ENCODE results near the gene ARMH3.
"Not testable (repeated sequence)": the region's sequence is repeated elsewhere in the genome, so short reads cannot be mapped to it uniquely, and the experiment has no call there.

ARMH3 gene

GRCh38 chr10:102040305-102041050, 15.5 kb downstream of the ARMH3 start:
- H3K27ac ChIP-seq = no peak overlapping the region
- TF ChIP-seq ZFX (IDR thresholded peaks at IDR 0.05; ENCODE audit: borderline replicate concordance) = no peak
- TF ChIP-seq CTCF (IDR thresholded peaks at IDR 0.05) = no peak

- H3K27ac ChIP-seq = no peak overlapping the region
- no peak for TF ChIP-seq CTCF (IDR thresholded peaks at IDR 0.05)
Observed at GRCh38 chr10:102038410-102038809, 17.6 kb downstream of the ARMH3 start.

DNA sequence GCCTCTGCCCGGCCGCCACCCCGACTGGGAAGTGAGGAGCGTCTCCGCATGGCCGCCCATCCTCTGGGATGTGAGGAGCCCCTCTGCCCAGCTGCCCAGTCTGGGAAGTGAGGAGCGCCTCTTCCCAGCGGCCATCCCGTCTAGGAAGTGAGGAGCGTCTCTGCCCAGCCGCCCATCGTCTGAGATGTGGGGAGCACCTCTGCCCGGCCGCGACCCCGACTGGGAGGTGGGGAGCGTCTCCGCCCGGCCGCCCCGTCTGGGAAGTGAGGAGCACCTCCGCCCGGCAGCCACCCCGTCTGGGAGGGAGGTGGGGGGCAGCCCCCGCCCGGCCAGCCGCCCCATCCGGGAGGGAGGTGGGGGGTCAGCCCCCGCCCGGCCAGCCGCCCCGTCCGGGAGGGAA, 20.2 kb downstream of the ARMH3 start:
- not testable (repeated sequence) for H3K27ac ChIP-seq

DNA sequence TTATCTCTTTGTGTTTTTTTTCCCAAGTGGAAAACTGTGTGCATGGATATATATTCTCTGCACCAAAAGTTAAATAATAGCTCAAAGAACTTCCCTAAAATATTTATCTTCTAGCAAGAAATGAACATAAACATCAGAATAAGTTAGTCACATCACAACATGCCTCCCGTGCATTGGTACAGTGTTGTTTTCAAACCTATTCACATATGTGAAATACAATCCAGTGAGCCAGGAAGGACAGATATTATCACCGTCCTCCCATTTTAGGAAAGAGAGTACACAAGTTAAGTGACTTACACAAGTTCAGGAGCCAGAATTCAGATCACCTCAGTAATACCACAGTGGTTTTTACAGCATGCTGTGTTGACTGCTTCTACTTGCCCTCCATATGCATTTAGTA, 22.2 kb downstream of the ARMH3 start:
- H3K27ac ChIP-seq = no peak overlapping the region
- TF ChIP-seq CTCF (IDR thresholded peaks at IDR 0.05) = no peak
- no peak for TF ChIP-seq ZFX (IDR thresholded peaks at IDR 0.05; ENCODE audit: borderline replicate concordance)

DNA sequence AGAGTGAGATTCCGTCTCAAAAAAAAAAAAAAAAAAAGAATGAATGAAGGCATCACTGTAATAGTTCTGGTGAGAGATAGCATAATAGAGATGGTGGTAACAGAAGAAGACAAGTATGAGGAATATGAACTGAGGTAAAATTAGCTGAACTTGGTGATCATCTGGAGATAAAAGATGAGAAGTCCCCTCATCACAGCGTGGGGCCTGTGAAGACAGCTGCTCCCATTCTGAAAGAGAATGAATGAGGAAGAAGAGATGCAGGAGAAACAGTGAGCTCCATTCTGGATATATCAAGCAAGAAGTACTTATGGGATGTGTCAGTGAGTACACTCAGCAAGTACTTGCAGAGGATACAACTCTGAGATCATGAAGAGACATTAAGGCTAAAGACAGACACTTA, 28.7 kb downstream of the ARMH3 start:
- TF ChIP-seq CTCF (IDR thresholded peaks at IDR 0.05) (no peak), ZFX (IDR thresholded peaks at IDR 0.05; ENCODE audit: borderline replicate concordance) (no peak)
- no peak overlapping the region for H3K27ac ChIP-seq

DNA sequence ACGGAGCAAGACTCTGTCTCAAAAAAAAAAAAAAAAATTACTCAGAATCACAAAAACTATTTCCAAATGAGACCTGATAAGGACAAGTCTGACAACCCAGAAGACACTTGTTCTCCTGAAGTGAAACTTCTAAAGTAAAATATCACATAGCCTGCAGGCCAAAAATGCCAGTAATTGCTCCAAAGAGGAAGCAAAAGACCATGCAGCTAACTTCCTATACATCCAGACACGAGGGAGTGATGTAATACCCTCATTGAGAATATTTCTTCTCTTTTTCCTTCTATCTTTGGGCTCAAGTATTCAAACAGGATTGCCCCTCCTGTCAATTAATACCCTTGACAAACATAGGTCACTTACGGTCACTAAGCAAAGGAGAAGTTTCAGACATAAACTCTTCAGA, 31.2 kb downstream of the ARMH3 start:
- H3K27ac ChIP-seq = no peak overlapping the region
- TF ChIP-seq CTCF (IDR thresholded peaks at IDR 0.05) = no peak
- no peak for TF ChIP-seq ZFX (IDR thresholded peaks at IDR 0.05; ENCODE audit: borderline replicate concordance)

GRCh38 chr10:102020938-102021337, 35.0 kb downstream of the ARMH3 start:
- TF ChIP-seq ZFX (IDR thresholded peaks at IDR 0.05; ENCODE audit: borderline replicate concordance) (no peak), CTCF (IDR thresholded peaks at IDR 0.05) (no peak)
- H3K27ac ChIP-seq = no peak overlapping the region

DNA sequence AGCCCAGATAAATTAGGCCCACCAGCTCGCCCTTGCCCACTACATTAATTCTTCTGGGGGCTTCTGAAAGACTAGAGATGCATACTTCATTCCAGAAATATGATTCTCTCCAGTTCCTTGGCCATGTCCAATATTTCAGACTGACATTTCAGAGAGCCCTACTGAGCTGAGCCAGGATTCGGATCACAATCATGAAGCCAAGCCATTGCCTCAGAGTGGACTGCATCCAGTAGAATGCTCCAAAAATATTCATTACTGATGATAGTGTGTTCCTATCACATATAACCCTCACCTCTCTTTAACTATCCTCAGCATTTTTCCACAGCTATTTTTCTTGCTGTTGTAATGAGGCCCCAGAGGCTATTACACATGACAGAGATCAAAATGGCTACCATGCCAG, 38.7 kb downstream of the ARMH3 start:
- TF ChIP-seq CTCF (IDR thresholded peaks at IDR 0.05) (no peak), ZFX (IDR thresholded peaks at IDR 0.05; ENCODE audit: borderline replicate concordance) (no peak)
- no peak overlapping the region for H3K27ac ChIP-seq

Data from 22Rv1 (cell line).